ENCODE results near the gene GUCA2A. TPM values are rescaled to one million over a fixed set of nuclear protein-coding genes. Genes with fewer than 3 reads are reported as not detected.

GUCA2A gene
- total RNA-seq, 1 donor from 2014 or later: not detected

DNA sequence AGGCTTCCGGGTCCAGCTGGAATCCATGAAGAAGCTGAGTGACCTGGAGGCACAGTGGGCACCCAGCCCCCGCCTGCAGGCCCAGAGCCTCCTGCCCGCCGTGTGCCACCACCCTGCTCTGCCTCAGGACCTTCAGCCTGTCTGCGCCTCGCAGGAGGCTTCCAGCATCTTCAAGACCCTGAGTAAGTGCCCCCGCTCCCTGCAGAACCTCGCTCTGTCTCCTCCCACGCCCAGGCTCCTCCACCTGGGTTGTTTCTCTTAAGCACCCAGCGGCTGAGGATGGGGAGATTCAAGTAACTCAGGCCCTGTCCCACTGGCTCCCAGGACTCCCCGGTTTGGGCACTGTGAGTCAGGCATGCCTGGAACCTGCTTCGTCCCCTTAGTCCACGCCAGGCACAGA, 9.9 kb downstream of the GUCA2A start:
- TF ChIP-seq, protein P1, sequence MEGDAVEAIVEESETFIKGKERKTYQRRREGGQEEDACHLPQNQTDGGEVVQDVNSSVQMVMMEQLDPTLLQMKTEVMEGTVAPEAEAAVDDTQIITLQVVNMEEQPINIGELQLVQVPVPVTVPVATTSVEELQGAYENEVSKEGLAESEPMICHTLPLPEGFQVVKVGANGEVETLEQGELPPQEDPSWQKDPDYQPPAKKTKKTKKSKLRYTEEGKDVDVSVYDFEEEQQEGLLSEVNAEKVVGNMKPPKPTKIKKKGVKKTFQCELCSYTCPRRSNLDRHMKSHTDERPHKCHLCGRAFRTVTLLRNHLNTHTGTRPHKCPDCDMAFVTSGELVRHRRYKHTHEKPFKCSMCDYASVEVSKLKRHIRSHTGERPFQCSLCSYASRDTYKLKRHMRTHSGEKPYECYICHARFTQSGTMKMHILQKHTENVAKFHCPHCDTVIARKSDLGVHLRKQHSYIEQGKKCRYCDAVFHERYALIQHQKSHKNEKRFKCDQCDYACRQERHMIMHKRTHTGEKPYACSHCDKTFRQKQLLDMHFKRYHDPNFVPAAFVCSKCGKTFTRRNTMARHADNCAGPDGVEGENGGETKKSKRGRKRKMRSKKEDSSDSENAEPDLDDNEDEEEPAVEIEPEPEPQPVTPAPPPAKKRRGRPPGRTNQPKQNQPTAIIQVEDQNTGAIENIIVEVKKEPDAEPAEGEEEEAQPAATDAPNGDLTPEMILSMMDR (conservative IDR thresholded peaks at IDR 0.05; ENCODE audit: low read depth, low read length): no peak

DNA sequence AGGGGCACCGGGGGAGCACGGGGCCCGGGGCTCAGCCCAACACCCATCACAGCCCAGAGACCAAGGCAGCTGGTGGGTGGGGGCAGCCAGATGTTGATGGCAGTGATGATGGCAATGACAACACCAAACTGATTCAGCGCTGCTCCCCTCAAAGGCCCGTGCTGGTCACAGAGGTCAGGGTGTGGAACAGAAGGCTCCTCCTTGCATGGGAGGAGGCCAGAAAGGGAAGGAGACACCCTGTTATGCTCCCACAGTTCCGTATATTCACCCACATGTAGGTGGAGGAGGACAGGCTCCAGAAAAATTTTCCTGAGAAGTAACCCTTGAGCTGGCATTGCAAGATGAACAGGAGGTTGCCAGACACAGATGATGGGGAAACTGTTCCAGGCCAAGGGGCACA, 10.9 kb downstream of the GUCA2A start:
- DNase-seq (ENCODE audit: low read depth): no peak
- TF ChIP-seq, protein P1 (conservative IDR thresholded peaks at IDR 0.05; ENCODE audit: low read depth, low read length): no peak
- no peak overlapping the region for H3K4me3 ChIP-seq (ENCODE audit: low read depth, low read length)

More for the DNA sequence above, 9.9 kb downstream of the GUCA2A start:
- DNase-seq (ENCODE audit: low read depth): no peak
- no peak overlapping the region for H3K4me3 ChIP-seq (ENCODE audit: low read depth, low read length)

DNA sequence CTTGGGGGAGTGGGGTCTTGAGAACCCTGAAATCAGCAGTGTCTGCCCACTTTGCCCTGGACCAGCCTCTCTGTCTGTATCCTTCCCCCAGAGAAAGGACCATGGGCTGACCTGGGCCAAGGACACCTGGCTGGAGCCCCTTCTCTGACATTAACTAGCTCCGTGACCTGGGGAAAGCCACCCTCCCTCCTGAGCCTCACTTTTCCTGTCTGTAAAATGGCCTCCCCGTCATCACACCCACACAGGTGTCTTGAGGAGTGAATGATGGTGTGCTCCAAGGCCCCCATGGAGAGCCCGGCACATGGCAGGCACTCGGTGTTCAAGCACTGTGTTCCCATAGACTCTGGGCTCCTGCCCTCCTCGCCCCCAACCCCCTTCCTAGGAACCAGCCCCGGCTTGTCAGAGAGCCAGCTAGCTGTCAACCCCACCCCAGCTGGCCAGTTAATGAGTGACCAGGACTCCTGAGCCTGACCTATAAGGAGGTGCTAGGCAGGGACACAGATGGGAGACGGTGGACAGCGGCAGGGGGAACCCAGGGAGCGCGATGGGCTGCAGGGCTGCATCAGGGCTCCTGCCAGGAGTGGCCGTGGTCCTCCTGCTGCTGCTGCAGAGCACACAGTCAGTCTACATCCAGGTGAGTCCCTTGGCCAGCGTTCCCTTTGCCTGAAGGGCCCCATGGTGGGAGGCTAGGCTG, 11.5 kb downstream of the GUCA2A start, which contains the start of gene GUCA2B:
Gene GUCA2B (plus strand): TSS at position 504 of the 694 bp plus-strand sequence. CDS start 41 bp downstream, at position 545.
- H3K4me3 ChIP-seq (ENCODE audit: low read depth, low read length): no peak within 1 kb of the TSS
- no peak for DNase-seq (ENCODE audit: low read depth)
- TF ChIP-seq, protein P1 (conservative IDR thresholded peaks at IDR 0.05; ENCODE audit: low read depth, low read length): no peak

DNA sequence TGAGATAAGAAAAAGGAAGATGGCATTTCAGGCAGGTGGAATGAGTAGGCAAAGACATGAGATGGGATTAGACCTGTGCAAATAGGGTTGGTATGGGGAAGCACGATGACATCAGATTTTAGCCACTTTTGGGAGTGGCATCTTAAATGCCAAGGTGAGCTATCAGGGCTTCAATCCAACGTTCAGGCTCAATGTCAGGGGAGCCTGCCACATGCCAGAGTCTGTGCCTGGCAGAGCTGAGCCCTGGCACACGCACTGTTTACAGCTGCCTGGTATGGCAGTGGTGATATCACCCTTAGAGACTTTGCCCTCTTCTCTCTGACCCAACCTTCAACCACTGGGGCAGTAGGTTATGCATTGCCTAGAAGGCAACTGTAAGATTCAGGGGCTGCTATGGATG, 12.4 kb downstream of the GUCA2A start:
- no peak overlapping the region for H3K4me3 ChIP-seq (ENCODE audit: low read depth, low read length)
- no peak for DNase-seq (ENCODE audit: low read depth)
- TF ChIP-seq, protein P1 (conservative IDR thresholded peaks at IDR 0.05; ENCODE audit: low read depth, low read length): no peak

DNA sequence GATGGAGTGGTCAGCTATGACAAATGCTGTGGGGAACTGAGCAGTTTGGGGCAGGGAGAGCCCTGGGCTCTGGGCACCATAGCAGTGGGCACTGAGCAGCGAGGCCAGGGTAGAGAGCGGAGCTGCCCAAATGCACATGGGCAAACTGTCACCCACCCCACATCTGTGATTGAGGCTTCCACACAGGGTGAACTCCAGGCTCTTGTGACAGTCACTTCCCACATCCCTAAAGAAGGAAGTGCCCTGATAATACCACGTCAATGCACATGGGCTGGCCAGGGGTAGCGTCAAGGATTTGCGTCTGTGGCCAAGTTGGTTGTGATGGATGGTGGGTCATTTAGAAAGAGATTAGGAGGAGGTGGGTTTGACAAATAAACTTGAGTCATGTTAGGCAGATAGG, 13.9 kb downstream of the GUCA2A start:
- H3K4me3 ChIP-seq (ENCODE audit: low read depth, low read length): no peak overlapping the region
- TF ChIP-seq, protein P1 (conservative IDR thresholded peaks at IDR 0.05; ENCODE audit: low read depth, low read length): no peak
- no peak for DNase-seq (ENCODE audit: low read depth)

DNA sequence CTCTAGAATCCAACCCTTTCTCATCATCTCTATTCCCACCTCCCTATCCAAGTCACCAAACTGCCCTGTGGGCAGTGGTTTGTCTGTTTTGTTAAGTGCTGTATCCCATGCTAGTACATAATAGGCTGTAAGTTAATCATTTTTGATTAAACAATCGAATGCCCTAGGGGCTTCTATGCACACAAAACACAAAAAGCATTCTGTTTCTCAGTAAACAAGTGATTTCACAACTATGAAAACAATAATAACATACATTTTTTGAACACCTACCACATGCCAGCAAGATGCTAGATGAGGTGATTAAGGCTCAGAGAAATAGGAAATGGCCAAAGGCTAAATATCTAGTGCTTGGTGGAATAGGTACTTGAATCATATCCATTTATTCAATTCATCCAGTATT, 16.4 kb downstream of the GUCA2A start:
- H3K4me3 ChIP-seq (ENCODE audit: low read depth, low read length): no peak overlapping the region
- no peak for DNase-seq (ENCODE audit: low read depth)
- TF ChIP-seq, protein P1 (conservative IDR thresholded peaks at IDR 0.05; ENCODE audit: low read depth, low read length): no peak
